ENCODE measurements around the gene PPP1R16B.

Gene PPP1R16B

DNA sequence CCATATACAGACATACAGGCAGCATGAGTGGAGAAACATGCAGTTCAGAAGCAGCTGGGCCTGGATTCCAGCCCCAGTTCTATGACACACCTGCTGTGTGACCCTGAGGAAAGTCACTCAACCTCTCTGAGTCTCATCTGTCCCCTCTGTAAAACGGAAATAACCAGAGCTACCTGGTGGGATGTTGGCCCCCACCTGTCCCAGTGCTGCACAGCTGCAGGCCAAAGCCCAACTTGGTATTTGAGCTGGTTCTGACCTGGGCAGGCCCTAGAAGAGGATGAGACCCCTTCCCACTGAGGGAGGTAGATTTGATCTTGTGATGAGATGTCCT, 55.5 kb downstream of the PPP1R16B start:
- no peak for DNase-seq
- TF ChIP-seq POLR2A (IDR thresholded peaks at IDR 0.05; ENCODE audit: low read length) (no peak), GATA1 (IDR thresholded peaks at IDR 0.05; ENCODE audit: low read depth, low read length) (no peak)

DNA sequence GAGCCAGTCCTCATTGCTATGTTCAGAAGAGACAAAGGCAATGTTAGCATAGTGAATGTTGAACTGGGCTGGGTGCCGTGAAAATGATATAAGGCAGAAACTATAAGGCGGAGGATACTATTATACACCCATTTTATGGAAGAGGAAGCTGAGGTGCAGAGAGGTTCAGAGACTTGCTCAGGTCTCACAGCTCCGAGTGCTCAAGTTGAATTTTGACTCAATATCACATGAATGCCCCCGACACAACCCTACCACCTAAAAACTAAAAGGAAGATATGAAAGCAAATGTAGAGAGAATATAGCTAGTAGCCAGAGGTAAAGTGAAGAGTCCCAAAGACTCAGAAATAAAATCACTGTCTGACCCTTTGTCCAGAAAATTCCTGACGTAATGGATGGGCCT, 56.7 kb downstream of the PPP1R16B start:
- TF ChIP-seq POLR2A (IDR thresholded peaks at IDR 0.05; ENCODE audit: low read length) (no peak), GATA1 (IDR thresholded peaks at IDR 0.05; ENCODE audit: low read depth, low read length) (no peak)
- DNase-seq, result no peak

DNA sequence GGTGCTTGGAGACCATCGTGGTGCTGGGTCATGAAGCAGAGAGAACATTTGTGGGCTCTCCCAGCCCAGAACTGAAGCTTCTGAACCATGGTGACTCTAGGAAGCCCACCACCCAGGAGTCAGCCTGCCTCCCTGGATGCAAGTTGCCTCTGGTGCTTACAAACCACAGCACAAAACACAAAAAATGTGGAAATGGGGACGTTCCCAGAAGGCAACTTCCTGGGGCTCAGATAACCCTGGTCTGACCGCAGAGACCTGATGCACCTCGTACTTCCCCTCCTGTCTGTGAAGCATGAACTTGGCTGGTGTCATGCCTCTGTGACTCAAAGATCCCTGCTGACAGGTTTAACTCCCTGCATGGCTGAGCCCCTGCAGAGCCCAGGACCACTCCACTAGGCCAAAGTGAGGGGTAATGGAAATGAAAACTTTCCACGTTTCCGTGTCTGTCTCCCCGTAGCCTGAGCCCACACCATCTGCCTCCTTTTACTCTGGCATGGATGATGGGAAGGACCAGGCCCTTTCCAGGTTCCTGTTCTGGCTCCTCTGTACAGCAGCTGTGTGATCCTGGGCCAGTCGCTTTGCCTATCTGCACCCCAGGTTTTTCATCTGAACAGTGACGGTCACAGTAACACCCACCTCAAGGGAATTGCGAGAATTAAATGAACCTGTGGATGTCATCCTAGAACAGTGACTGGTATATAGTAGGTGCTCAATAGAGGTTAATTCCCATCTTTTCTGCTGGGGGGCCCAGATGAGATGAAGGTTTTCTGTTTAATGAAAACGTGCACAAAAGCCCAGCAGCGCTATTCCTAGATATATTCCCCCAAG, 57.7 kb downstream of the PPP1R16B start:
- no peak for DNase-seq
- TF ChIP-seq POLR2A (IDR thresholded peaks at IDR 0.05; ENCODE audit: low read length), result no peak
- TF ChIP-seq GATA1 (IDR thresholded peaks at IDR 0.05; ENCODE audit: low read depth, low read length), result no peak

DNA sequence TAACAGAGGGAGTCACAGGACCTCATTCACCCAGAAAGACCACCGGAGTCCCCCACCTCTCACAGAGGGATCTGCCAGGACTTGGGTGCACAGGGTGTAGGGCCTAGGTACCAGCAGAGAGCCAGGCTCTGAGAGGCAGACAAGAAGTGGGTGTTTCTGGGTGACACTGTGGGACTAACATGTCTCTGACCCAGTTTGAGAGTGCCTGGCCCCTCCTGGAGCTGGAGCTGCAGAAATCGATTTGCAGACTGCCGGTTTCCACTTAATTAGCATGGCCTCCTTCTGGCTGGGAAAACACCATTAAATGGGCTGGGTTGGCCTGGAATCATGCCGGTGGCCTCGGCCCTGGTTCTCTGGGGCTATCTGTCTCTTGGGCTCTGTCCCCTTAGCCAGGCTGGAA, 59.2 kb downstream of the PPP1R16B start:
- DNase-seq, result no peak
- no peak for TF ChIP-seq POLR2A (IDR thresholded peaks at IDR 0.05; ENCODE audit: low read length)
- TF ChIP-seq GATA1 (IDR thresholded peaks at IDR 0.05; ENCODE audit: low read depth, low read length), result no peak

- no peak for TF ChIP-seq POLR2A (IDR thresholded peaks at IDR 0.05; ENCODE audit: low read length)
- TF ChIP-seq GATA1 (IDR thresholded peaks at IDR 0.05; ENCODE audit: low read depth, low read length), result no peak
- DNase-seq, result no peak
These were observed 61.0 kb downstream of the PPP1R16B start for GRCh38 chr20:38866265-38867061.

- no peak for DNase-seq
These were observed 61.5 kb downstream of the PPP1R16B start for GRCh38 chr20:38867062-38867359.

DNA sequence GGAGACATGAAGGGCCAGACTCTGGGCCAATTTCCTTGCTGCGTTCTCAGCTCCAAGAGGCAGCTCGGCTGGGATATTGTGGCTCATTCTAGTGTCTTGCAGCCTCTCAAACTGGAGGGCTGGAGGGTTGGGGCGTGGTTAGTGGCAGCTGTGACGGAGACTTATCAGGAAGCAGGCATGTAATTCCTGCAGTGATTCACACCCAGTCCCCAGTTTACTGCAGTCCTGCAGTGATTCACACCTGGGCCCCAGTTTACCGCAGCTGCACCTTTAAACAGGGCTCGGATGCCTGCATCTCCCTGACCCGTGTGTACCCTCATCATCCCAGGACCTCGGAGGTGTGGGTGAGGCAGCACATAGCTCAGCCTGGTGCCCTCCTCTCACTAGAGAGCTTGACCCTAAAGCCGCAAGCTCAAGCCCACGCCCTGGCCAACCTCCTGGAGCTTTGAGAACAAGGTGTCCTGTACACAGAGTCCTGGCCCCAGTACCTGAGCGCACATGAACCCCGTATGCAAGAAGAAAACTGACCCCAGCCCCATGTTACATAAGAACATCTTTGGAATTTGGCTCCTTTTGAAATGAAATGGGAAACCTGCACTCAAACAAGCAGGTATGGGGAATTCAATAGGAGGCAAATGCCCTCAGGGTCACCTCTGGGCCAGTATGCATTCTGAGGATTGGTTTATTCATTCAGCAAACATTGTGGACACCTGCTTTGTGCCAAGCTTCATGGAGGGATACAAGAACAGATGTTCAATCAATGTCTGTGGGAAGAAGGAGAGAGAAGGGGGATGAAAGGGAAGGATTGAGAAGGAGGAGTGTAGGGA, 65.4 kb downstream of the PPP1R16B start:
- no peak for DNase-seq
- no peak for TF ChIP-seq GATA1 (IDR thresholded peaks at IDR 0.05; ENCODE audit: low read depth, low read length)
- no peak for TF ChIP-seq POLR2A (IDR thresholded peaks at IDR 0.05; ENCODE audit: low read length)

More at GRCh38 chr20:38867062-38867359, 61.5 kb downstream of the PPP1R16B start:
- TF ChIP-seq GATA1 (IDR thresholded peaks at IDR 0.05; ENCODE audit: low read depth, low read length) (no peak), POLR2A (IDR thresholded peaks at IDR 0.05; ENCODE audit: low read length) (no peak)

- TF ChIP-seq POLR2A (IDR thresholded peaks at IDR 0.05; ENCODE audit: low read length), result no peak
- DNase-seq, result no peak
These were observed 66.1 kb downstream of the PPP1R16B start for GRCh38 chr20:38871560-38871953.

- DNase-seq, result no peak
These were observed 66.5 kb downstream of the PPP1R16B start for GRCh38 chr20:38872036-38872435.

DNA sequence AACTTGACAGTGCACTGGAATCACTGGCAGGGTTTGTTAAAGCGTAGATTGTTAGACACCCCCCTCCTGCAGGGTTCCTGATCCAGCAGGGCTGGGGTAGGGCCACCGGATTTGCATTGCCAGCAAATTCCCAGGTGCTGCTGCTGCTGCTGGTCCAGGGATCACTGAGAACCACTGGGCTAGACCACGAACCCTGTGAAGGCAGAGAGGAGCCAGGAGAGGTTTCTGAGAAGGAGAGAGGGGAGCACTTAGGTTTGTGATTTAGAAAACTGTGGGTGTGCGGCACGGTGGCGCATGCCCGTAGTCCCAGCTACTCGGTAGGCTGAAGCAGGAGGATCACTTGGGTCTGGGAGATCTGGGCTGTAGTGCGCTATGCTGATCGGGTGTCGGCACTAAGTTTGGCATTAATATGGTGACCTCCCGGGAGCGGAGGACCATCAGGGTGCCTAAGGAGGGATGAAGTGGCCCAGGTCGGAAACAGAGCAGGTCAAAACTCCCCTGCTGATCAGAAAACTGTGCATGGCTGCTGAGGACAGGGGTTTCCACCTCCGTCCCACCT, 67.1 kb downstream of the PPP1R16B start:
- DNase-seq, result no peak

More at GRCh38 chr20:38872036-38872435, 66.5 kb downstream of the PPP1R16B start:
- TF ChIP-seq POLR2A (IDR thresholded peaks at IDR 0.05; ENCODE audit: low read length), result no peak
- no peak for TF ChIP-seq GATA1 (IDR thresholded peaks at IDR 0.05; ENCODE audit: low read depth, low read length)

DNA sequence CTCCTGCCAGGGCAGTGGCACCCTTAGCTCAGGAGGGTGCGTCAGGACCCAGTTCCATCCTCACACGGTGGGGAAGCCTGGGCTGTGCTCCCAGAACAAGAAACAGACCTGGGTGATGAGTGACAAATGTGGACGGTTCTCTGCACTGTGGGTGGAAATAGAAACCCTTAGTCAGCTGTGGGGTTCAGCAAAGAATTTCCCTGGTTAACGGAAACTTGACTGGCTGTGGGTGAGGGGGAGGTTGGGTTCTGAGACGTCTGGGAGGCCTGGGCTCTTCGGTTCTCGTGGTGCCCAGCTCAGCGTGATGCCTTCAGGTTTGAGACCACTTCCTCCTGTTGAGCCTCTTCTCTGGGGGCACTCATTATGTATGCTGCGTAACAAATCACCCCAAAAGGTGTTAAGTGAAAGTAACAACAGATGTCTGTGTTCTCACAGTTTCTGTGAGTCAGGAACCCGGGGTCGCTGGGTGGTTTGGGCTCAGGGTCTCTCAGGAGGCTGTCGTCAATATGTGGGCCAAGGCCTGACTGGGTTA, 67.6 kb downstream of the PPP1R16B start:
- TF ChIP-seq GATA1 (IDR thresholded peaks at IDR 0.05; ENCODE audit: low read depth, low read length) (no peak), POLR2A (IDR thresholded peaks at IDR 0.05; ENCODE audit: low read length) (no peak)
- no peak for DNase-seq

More for the DNA sequence above, 67.1 kb downstream of the PPP1R16B start:
- TF ChIP-seq POLR2A (IDR thresholded peaks at IDR 0.05; ENCODE audit: low read length) (no peak), GATA1 (IDR thresholded peaks at IDR 0.05; ENCODE audit: low read depth, low read length) (no peak)

GRCh38 chr20:38874460-38875174, 69.1 kb downstream of the PPP1R16B start:
- peak in 1 of 2 experiments; percentile 31 for DNase-seq
- TF ChIP-seq POLR2A (IDR thresholded peaks at IDR 0.05; ENCODE audit: low read length), result no peak
- no peak for TF ChIP-seq GATA1 (IDR thresholded peaks at IDR 0.05; ENCODE audit: low read depth, low read length)
